ENCODE measurements around the gene MFAP4. TPM values are rescaled to one million over a fixed set of nuclear protein-coding genes. Genes with fewer than 3 reads are reported as not detected.

The MFAP4 gene
- total and polyA plus RNA-seq, 9 of the 15 experiments (the other 6 are each of a cell fraction or from before 2014, with no cell fraction given) = 0.07 to 0.24 TPM; not detected in 7

GRCh38 chr17:19362277-19363113, 24.5 kb downstream of the MFAP4 start, which contains the start of gene B9D1 (continued):
- no peak for TF ChIP-seq ZBTB43 (CRISPR knock-in tag; IDR thresholded peaks at IDR 0.05)
- TF ChIP-seq, protein P1, sequence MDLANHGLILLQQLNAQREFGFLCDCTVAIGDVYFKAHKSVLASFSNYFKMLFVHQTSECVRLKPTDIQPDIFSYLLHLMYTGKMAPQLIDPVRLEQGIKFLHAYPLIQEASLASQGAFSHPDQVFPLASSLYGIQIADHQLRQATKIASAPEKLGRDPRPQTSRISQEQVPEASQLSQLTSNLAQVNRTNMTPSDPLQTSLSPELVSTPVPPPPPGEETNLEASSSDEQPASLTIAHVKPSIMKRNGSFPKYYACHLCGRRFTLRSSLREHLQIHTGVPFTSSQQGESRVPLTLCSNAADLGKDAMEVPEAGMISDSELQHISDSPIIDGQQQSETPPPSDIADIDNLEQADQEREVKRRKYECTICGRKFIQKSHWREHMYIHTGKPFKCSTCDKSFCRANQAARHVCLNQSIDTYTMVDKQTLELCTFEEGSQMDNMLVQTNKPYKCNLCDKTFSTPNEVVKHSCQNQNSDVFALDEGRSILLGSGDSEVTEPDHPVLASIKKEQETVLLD (IDR thresholded peaks at IDR 0.05) = peak; percentile 88
- TF ChIP-seq SMAD2 (IDR thresholded peaks at IDR 0.05; ENCODE audit: low read depth, low read length) = no peak
- no peak for TF ChIP-seq FOXA3 (CRISPR knock-in tag; conservative IDR thresholded peaks at IDR 0.05 in 1 of 2, IDR thresholded peaks at IDR 0.05 in 1 of 2)
- no peak for TF ChIP-seq ZNF324 (CRISPR knock-in tag; IDR thresholded peaks at IDR 0.05)
- no peak for TF ChIP-seq WHSC1 (IDR thresholded peaks at IDR 0.05; ENCODE audit: low read length)
- no peak for TF ChIP-seq FOXK1 (CRISPR knock-in tag; IDR thresholded peaks at IDR 0.05; ENCODE audit: borderline replicate concordance)
- TF ChIP-seq, protein P2, sequence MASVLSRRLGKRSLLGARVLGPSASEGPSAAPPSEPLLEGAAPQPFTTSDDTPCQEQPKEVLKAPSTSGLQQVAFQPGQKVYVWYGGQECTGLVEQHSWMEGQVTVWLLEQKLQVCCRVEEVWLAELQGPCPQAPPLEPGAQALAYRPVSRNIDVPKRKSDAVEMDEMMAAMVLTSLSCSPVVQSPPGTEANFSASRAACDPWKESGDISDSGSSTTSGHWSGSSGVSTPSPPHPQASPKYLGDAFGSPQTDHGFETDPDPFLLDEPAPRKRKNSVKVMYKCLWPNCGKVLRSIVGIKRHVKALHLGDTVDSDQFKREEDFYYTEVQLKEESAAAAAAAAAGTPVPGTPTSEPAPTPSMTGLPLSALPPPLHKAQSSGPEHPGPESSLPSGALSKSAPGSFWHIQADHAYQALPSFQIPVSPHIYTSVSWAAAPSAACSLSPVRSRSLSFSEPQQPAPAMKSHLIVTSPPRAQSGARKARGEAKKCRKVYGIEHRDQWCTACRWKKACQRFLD (CRISPR knock-in tag; IDR thresholded peaks at IDR 0.05) = no peak
- TF ChIP-seq ZNF586 (CRISPR knock-in tag; conservative IDR thresholded peaks at IDR 0.05) = no peak
- TF ChIP-seq CGGBP1 (CRISPR knock-in tag; IDR thresholded peaks at IDR 0.05) = no peak
- TF ChIP-seq, protein P3, sequence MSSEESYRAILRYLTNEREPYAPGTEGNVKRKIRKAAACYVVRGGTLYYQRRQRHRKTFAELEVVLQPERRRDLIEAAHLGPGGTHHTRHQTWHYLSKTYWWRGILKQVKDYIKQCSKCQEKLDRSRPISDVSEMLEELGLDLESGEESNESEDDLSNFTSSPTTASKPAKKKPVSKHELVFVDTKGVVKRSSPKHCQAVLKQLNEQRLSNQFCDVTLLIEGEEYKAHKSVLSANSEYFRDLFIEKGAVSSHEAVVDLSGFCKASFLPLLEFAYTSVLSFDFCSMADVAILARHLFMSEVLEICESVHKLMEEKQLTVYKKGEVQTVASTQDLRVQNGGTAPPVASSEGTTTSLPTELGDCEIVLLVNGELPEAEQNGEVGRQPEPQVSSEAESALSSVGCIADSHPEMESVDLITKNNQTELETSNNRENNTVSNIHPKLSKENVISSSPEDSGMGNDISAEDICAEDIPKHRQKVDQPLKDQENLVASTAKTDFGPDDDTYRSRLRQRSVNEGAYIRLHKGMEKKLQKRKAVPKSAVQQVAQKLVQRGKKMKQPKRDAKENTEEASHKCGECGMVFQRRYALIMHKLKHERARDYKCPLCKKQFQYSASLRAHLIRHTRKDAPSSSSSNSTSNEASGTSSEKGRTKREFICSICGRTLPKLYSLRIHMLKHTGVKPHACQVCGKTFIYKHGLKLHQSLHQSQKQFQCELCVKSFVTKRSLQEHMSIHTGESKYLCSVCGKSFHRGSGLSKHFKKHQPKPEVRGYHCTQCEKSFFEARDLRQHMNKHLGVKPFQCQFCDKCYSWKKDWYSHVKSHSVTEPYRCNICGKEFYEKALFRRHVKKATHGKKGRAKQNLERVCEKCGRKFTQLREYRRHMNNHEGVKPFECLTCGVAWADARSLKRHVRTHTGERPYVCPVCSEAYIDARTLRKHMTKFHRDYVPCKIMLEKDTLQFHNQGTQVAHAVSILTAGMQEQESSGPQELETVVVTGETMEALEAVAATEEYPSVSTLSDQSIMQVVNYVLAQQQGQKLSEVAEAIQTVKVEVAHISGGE (CRISPR knock-in tag; IDR thresholded peaks at IDR 0.05) = 0 out of 6 replicates have a peak, but pooled peaks of 1 of the 3 experiments have one; percentile 18
- TF ChIP-seq GABPB1 (CRISPR knock-in tag; IDR thresholded peaks at IDR 0.05) = peak; percentile 66
- peak; percentile 89 for TF ChIP-seq SP1 (CRISPR knock-in tag; IDR thresholded peaks at IDR 0.05)
- no peak for TF ChIP-seq CHCHD3 (CRISPR knock-in tag; IDR thresholded peaks at IDR 0.05)
- no peak for TF ChIP-seq ZNF134 (CRISPR knock-in tag; conservative IDR thresholded peaks at IDR 0.05)
- no peak for TF ChIP-seq KAT2B (IDR thresholded peaks at IDR 0.05; ENCODE audit: low read depth, low read length)
- TF ChIP-seq ZNF408 (CRISPR knock-in tag; IDR thresholded peaks at IDR 0.05; ENCODE audit: low read depth) = no peak
